Activated B cell treated with CpG ODN at 0.5 μM for 24 hours (primary cell): ENCODE measurements around the gene MYO1C. TPM values are rescaled to one million over a fixed set of nuclear protein-coding genes. Genes with fewer than 3 reads are reported as not detected.

Experiments used
- ATAC-seq: fragments of 200-7000 bp; cut with Tn5 transposase; one replicate; pipeline ENCODE4 v1.10.0; 2021; ENCODE audit warnings: low read depth, mild to moderate bottlenecking, moderate library complexity
- CTCF ChIA-PET: fragments of 350-600 bp; sonication (Branson Sonifier 250); formaldehyde crosslinking; loops from one replicate; lab custom pipeline; 2021; ENCODE audit warnings: antibody characterized with exemption; lab: Charles Lee
- POLR2A ChIA-PET: fragments of 350-600 bp; sonication (Branson Sonifier 250); formaldehyde crosslinking; loops from one replicate; lab custom pipeline; 2021; ENCODE audit warnings: antibody characterized with exemption; lab: Charles Lee
- DNase-seq: peaks from one replicate; pipeline ENCODE4 v3.0.0; 2022
- H3K27ac Mint-ChIP-seq: one replicate; pipeline ENCODE4 v1.8.0; 2020; ENCODE audit warnings: mixed read lengths
- H3K27me3 Mint-ChIP-seq: one replicate; pipeline ENCODE4 v1.8.0; 2021; ENCODE audit warnings: mixed read lengths
- H3K36me3 Mint-ChIP-seq: one replicate; pipeline ENCODE4 v1.8.0; 2021; ENCODE audit warnings: low read depth, mixed read lengths
- H3K4me1 Mint-ChIP-seq: one replicate; pipeline ENCODE4 v1.8.0; 2021; ENCODE audit warnings: mixed read lengths
- H3K4me3 Mint-ChIP-seq: one replicate; pipeline ENCODE4 v1.8.0; 2020; ENCODE audit warnings: mild to moderate bottlenecking, mixed read lengths
- H3K9me3 Mint-ChIP-seq: one replicate; pipeline ENCODE4 v1.8.0; 2020; ENCODE audit warnings: mixed read lengths
- intact Hi-C: fragments of 100-400 bp; cut with micrococcal nuclease; formaldehyde crosslinking; loops from one replicate; pipeline ENCODE4 v1.15.1; 2024
- total RNA-seq: library from RNA; stranded (reverse); gene quantifications from 2 replicates; pipeline ENCODE4 v1.2.3, GENCODE V29; 2022
- TF ChIP-seq, protein P1 (sequence below): fragments of 200-600 bp; IDR thresholded peaks from one replicate; pipeline ENCODE4 v1.8.0; 2022; ENCODE audit warnings: antibody characterized with exemption, mild to moderate bottlenecking

MYO1C gene
- total RNA-seq, 1 donor from 2014 or later, result 190 TPM

DNA sequence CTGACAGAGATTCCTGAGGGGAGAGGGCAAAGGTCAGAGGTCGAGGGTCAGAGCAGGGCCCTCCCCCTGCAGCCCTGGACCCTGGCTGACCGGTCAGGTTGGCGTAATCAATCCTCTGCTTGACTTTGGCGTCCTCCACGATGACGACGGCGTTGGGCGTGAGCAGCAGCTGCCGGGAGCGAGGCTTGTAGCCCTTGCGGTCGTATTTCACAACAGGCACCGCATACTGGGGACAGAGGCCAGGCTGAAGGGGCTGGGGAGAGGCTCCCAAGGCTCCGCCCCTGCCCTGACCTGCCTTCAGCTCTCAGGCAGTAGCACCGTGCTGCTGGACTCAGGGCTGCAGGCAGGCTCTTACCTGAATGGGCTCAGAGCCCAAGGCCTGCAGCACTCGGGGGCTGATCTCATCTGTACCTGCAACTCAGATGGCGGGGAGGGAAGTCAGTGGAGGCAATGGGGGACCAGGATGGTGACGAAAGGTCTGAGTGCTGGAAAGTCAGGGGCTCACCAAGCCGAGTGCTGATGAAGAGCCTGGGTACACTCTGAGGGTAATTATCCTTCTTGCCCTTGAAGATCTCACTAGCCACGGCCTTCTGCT is 24.5 kb downstream of the MYO1C start:
- H3K4me1 Mint-ChIP-seq, result peaks cover 25% of the 10 kb centered on the region

DNA sequence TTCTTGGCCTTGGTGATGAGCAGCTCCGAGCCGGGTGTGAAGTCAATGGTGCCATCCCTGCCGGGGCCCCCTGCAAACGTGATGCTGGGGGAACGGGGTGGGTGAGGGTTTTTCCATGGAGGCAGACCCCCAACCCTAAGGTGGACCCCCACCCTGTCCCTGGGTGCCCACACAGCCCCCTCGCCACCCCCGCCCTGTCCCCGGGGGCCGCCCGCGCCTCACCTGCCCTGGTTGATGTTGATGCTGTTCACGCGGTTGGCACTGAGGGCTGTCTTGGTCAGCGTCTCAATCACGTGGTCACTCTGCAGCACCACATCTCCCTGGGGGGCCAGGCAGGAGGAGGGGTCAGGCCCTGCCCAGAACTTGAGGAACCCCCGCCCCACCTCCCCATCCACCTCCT is 25.2 kb downstream of the MYO1C start:
- no peak for ATAC-seq
- intact Hi-C loops, result no loop called here
- peaks cover 60% of the 10 kb centered on the region for H3K36me3 Mint-ChIP-seq
- peaks cover 27% of the 10 kb centered on the region for H3K4me1 Mint-ChIP-seq
- ChIA-PET POLR2A (no interaction called here), CTCF (no interaction called here)
- no peak for DNase-seq
- no peak overlapping the region for H3K4me3 Mint-ChIP-seq
- H3K27me3 Mint-ChIP-seq, result no peaks in the 10 kb centered on the region
- no peak overlapping the region for H3K27ac Mint-ChIP-seq
- peaks cover 2% of the 10 kb centered on the region for H3K9me3 Mint-ChIP-seq
- TF ChIP-seq, protein P1, sequence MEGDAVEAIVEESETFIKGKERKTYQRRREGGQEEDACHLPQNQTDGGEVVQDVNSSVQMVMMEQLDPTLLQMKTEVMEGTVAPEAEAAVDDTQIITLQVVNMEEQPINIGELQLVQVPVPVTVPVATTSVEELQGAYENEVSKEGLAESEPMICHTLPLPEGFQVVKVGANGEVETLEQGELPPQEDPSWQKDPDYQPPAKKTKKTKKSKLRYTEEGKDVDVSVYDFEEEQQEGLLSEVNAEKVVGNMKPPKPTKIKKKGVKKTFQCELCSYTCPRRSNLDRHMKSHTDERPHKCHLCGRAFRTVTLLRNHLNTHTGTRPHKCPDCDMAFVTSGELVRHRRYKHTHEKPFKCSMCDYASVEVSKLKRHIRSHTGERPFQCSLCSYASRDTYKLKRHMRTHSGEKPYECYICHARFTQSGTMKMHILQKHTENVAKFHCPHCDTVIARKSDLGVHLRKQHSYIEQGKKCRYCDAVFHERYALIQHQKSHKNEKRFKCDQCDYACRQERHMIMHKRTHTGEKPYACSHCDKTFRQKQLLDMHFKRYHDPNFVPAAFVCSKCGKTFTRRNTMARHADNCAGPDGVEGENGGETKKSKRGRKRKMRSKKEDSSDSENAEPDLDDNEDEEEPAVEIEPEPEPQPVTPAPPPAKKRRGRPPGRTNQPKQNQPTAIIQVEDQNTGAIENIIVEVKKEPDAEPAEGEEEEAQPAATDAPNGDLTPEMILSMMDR, result no peak

More for the DNA sequence above, 24.5 kb downstream of the MYO1C start:
- peaks cover 2% of the 10 kb centered on the region for H3K9me3 Mint-ChIP-seq
- TF ChIP-seq, protein P1, result no peak
- intact Hi-C loops, result no loop called here
- H3K27me3 Mint-ChIP-seq, result no peaks in the 10 kb centered on the region
- ATAC-seq (no peak), DNase-seq (no peak)
- H3K36me3 Mint-ChIP-seq, result peaks cover 64% of the 10 kb centered on the region
- ChIA-PET CTCF (no interaction called here), POLR2A (no interaction called here)
- H3K4me3 Mint-ChIP-seq, result no peak overlapping the region
- H3K27ac Mint-ChIP-seq, result no peak overlapping the region

DNA sequence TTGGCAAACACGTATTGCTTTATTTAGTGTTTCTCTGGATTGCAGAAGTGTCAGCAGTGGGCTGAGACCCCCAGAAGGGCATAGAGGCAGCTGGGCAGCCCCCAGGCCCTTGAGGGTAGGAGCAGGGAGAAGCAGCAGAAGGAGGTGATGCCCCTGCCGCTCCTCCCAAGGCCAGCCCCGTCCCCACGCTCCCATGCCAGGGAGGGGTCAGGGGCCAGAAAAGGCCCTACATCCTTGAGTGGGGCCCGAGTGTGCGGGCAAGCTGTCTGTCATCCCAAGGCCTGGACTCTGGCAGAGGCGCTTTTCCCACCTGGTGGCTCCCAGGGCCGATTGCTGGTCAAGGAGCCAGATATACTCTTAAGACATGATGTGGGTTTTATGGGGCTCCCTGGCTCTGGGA is 28.3 kb downstream of the MYO1C start:
- Mint-ChIP-seq H3K4me1 (peaks cover 35% of the 10 kb centered on the region), H3K36me3 (peaks cover 38% of the 10 kb centered on the region), H3K27me3 (no peaks in the 10 kb centered on the region), H3K27ac (no peak overlapping the region), H3K4me3 (no peak overlapping the region), H3K9me3 (peaks cover 2% of the 10 kb centered on the region)
- TF ChIP-seq, protein P1, result no peak
- DNase-seq (no peak), ATAC-seq (no peak)
- CTCF ChIA-PET, result no interaction called here
- POLR2A ChIA-PET, result interaction anchor here (1.0 to 2.7 kb wide), 4 partner anchors 10 to 164 kb away, joined by 3 to 27 read pairs (median 8); partner anchors contain the start of gene SLC43A2
- intact Hi-C loops, result no loop called here

DNA sequence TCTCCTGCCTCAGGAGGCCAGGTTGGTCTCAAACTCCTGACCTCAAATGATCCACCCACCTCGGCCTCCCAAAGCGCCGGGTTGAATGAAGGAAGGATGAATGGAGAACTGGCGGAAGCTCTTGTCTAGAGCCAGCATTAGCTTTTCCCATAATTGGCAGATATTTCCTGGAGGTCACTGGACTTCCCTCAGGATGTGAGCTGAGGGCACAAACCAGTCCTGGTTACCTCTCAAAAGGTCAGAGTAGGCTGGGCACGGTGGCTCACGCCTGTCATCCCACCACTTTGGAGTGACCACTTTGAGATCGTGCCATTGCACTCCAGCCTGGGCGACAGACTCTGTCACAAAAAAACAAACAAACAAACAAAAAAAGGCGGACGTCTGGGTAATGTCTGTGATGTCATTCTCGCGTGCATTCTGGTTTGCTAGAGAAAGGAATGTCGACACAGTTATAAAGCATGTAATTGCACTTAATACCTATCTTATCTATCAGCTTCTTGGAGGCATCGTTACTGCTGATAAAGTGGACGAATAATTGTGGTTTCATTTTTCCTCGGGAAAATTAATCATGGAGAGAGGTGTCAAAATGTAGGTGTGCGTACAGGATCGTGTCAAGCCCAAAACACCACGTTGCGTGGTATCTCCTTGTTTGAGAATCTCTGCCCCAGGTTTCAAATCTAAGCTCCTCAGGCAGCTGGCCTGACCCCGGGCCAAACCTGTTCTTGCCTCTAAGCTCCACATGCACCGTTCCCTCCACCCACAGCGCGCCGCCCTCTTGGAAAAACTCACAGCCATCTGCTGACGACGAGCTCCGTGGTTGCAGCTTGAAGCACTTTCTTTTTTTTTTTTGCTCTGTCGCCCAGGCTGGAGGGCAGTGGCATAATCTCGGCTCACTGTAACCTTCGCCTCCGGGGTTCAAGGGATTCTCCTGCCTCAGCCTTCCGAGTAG is 30.0 kb downstream of the MYO1C start:
- Mint-ChIP-seq H3K27ac (peak overlapping the region; percentile 73), H3K9me3 (peaks cover 2% of the 10 kb centered on the region), H3K36me3 (peaks cover 23% of the 10 kb centered on the region), H3K27me3 (no peaks in the 10 kb centered on the region), H3K4me3 (peak overlapping the region; percentile 66), H3K4me1 (peaks cover 37% of the 10 kb centered on the region)
- ChIA-PET CTCF (interaction anchor here (0.7 to 1.3 kb wide), 5 partner anchors 22 to 186 kb away, joined by 3 to 4 read pairs (median 3); partner anchors contain the start of gene SLC43A2), POLR2A (interaction anchor here (0.7 to 2.7 kb wide), 16 partner anchors 9 to 165 kb away, joined by 3 to 34 read pairs (median 4); partner anchors contain the start of genes INPP5K, SLC43A2 and YWHAE)
- intact Hi-C loops, result loop anchor here (1.0 to 2.0 kb wide), 3 partner anchors 12 to 166 kb away; partner anchors contain the start of gene SLC43A2
- no peak for ATAC-seq
- TF ChIP-seq, protein P1, result no peak
- no peak for DNase-seq
